DOHH2 (cell line): Measurements from ENCODE around the gene SH3RF3.

Source experiments
- CTCF ChIP-seq: fragments of 200-600 bp; sonication (generic); IDR thresholded peaks from one replicate; pipeline ENCODE4 v1.5.1; 2014; ENCODE audit warnings: antibody characterized with exemption, mild to moderate bottlenecking, low read depth, low read length; ENCODE audit not compliant: poor library complexity, severe bottlenecking
- EZH2phosphoT487 ChIP-seq: fragments of 200-600 bp; sonication (generic); IDR thresholded peaks from 2 replicates; pipeline ENCODE4 v1.6.1; 2017; ENCODE audit warnings: borderline replicate concordance, mild to moderate bottlenecking, antibody characterized with exemption, low read length, moderate library complexity, mixed read lengths

DNA sequence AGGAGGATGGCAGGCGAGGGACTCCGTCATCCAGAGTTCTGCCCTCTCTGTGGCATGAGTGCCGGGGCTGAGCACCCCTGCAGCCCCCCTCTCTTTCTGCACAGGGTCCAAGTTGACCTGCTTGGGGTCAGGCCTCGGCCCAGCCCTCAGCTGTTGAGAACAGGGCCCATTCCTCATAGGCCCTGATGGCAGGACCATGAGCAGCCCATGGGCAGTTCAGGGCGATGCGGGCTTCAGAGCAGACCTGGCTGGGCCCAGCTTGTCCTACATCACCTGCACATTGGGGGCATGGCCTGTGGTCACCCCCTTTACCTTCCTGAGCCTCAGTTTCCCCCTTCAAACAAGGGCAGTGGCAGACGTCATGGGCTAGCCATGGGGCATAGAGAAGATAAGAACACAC is 246.7 kb downstream of the SH3RF3 start:
- TF ChIP-seq CTCF (no peak), EZH2phosphoT487 (no peak)
